T-cell (primary cell): ENCODE measurements around the gene LRCH2. TPM values are rescaled to one million over a fixed set of nuclear protein-coding genes. Genes with fewer than 3 reads are reported as not detected.

Source experiments
- ATAC-seq, 4 experiments: fragments of 200-7000 bp in 3 of 4; fragments of 150-1000 bp in 1 of 4; cut with Tn5 transposase; replicated peaks in 1 of 4; 1 replicate in 3 of 4; 2 replicates in 1 of 4; pipeline ENCODE4 v1.10.0; 2021; ENCODE audit warnings: moderate library complexity in 3 of 4, mild to moderate bottlenecking in 2 of 4, moderate number of reproducible peaks in 1 of 4
- CTCF ChIA-PET, 2 donors: fragments of 300-600 bp; sonication (Branson Sonifier 250); formaldehyde crosslinking; loops; one replicate each; lab custom pipeline; 2022; ENCODE audit warnings: antibody characterized with exemption in 2 of 2; lab: Charles Lee
- POLR2A ChIA-PET, 2 donors: fragments of 300-600 bp; sonication (Branson Sonifier 250); formaldehyde crosslinking; loops; one replicate each; lab custom pipeline; 2022; ENCODE audit warnings: antibody characterized with exemption in 2 of 2; lab: Charles Lee
- DNase-seq, 35 experiments: peaks; one replicate each; pipeline versions ENCODE4 v3.0.0 to v3.0.0-alpha.2; 2013 to 2023
- H3K27ac ChIP-seq: one replicate; pipeline ENCODE4 v1.5.1; 2013; ENCODE audit warnings: low read length
- H3K27me3 ChIP-seq, 2 experiments: replicated peaks in 1 of 2; 1 replicate in 1 of 2; 2 replicates in 1 of 2; pipeline versions ENCODE4 v1.6.1 to v1.7.0; 2013; ENCODE audit warnings: low read length in 1 of 2, mixed read lengths in 1 of 2; ENCODE audit not compliant: control insufficient read depth in 2 of 2, insufficient read depth in 2 of 2; ENCODE audit errors: extremely low read depth in 1 of 2
- H3K36me3 ChIP-seq, 2 donors: 1 replicate in 1 of 2; 2 replicates in 1 of 2; pipeline versions ENCODE4 v1.6.1 to v1.7.0; 2013; ENCODE audit warnings: low read length in 1 of 2; ENCODE audit not compliant: control insufficient read depth in 2 of 2, insufficient read depth in 1 of 2; ENCODE audit errors: extremely low read depth in 1 of 2
- H3K4me1 ChIP-seq, 2 experiments: 1 replicate in 1 of 2; 2 replicates in 1 of 2; pipeline versions ENCODE4 v1.6.1 to v1.7.0; 2013; ENCODE audit warnings: low read length in 2 of 2, mixed read lengths in 1 of 2; ENCODE audit not compliant: insufficient read depth in 2 of 2, control insufficient read depth in 1 of 2; ENCODE audit errors: extremely low read depth in 1 of 2
- H3K4me3 ChIP-seq, 2 donors: 1 replicate in 1 of 2; 2 replicates in 1 of 2; pipeline versions ENCODE4 v1.5.1 to v1.7.0; 2013; ENCODE audit warnings: mild to moderate bottlenecking in 2 of 2, low read length in 1 of 2, moderate library complexity in 1 of 2; ENCODE audit not compliant: control insufficient read depth in 1 of 2; ENCODE audit errors: extremely low read depth in 1 of 2
- H3K9me3 ChIP-seq: 2 replicates; pipeline ENCODE4 v1.7.0; 2013
- H3K27ac Mint-ChIP-seq, 2 donors: one replicate each; pipeline ENCODE4 v1.8.0; 2020 to 2021; ENCODE audit warnings: mild to moderate bottlenecking in 2 of 2, mixed read lengths in 2 of 2
- H3K27me3 Mint-ChIP-seq, 2 donors: one replicate each; pipeline ENCODE4 v1.8.0; 2021 to 2022; ENCODE audit warnings: mixed read lengths in 2 of 2
- H3K36me3 Mint-ChIP-seq: one replicate; pipeline ENCODE4 v1.8.0; 2021; ENCODE audit warnings: mixed read lengths
- H3K4me1 Mint-ChIP-seq, 3 donors: one replicate each; pipeline ENCODE4 v1.8.0; 2020 to 2022; ENCODE audit warnings: mixed read lengths in 3 of 3, mild to moderate bottlenecking in 1 of 3
- H3K4me3 Mint-ChIP-seq, 3 donors: one replicate each; pipeline ENCODE4 v1.8.0; 2020 to 2022; ENCODE audit warnings: mild to moderate bottlenecking in 3 of 3, mixed read lengths in 3 of 3, moderate library complexity in 3 of 3
- H3K9me3 Mint-ChIP-seq, 3 donors: one replicate each; pipeline ENCODE4 v1.8.0; 2020 to 2022; ENCODE audit warnings: mixed read lengths in 3 of 3
- WGBS: methylation state at CpG from one replicate; pipeline ENCODE4 v1.1.5; 2013; ENCODE audit warnings: missing lambda C conversion rate; ENCODE audit not compliant: insufficient coverage; 5-methylcytosine and 5-hydroxymethylcytosine counted together
- total RNA-seq, 35 experiments: library from RNA in 6 of 35; stranded (reverse) in 6 of 35; fragments of 120-200 nt in 1 of 35; gene quantifications; one replicate each; pipeline versions ENCODE4 v1.2.1 to v1.2.4 and lab custom pipeline; 2013 to 2026

The LRCH2 gene
- total RNA-seq, 5 donors from 2014 or later (not counting 1 experiment from before 2014, with no cell fraction given): not detected

DNA sequence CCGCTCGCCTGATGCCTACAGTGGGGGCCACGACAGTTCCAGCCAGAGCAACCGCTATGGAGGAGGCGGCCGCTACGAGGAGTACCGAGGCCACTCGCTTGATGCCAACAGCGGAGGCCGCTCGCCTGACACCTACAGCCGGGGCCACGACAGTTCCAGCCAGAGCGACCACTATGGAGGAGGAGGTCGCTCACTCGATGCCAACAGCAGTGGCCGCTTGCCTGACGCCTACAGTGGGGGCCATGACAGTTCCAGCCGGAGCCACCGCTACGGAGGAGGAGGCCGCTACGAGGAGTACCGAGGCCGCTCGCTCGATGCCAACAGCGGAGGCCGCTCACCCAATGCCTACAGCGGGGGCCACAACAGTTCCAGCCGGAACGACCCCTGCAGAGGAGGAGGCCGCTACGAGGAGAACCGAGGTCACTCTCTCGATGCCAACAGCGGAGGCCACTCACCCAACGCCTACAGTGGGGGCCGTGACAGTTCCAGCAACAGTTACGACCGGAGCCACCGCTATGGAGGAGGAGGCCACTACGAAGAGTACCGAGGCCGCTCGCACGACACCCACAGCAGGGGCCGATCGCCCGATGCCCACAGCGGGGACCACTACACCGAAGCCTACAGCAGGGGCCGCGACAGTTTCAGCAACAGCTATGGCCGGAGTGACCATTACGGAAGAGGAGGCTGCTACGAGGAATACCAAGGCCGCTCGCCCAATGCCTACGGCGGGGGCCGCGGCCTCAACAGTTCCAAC is 42.2 kb downstream of the LRCH2 start:
- DNase-seq: no peak
- H3K9me3 Mint-ChIP-seq: peaks cover 0 to 6% (median 4%) of the 10 kb centered on the region in 3 donors
- WGBS: 95% methylated on average over 45 of the region's 64 CpGs
- Histone ChIP-seq H3K9me3 (no peaks in the 10 kb centered on the region), H3K4me1 (no peaks in the 10 kb centered on the region), H3K27ac (no peak overlapping the region), H3K36me3 (no peaks in the 10 kb centered on the region), H3K27me3 (no peaks in the 10 kb centered on the region), H3K4me3 (no peak overlapping the region)
- no peak overlapping the region for H3K27ac Mint-ChIP-seq
- H3K4me1 Mint-ChIP-seq: no peaks in the 10 kb centered on the region
- H3K27me3 Mint-ChIP-seq: peaks cover 0 to 8% of the 10 kb centered on the region in 2 donors
- CTCF ChIA-PET: no interaction called here
- H3K4me3 Mint-ChIP-seq: no peak overlapping the region
- no peaks in the 10 kb centered on the region for H3K36me3 Mint-ChIP-seq
- no peak for ATAC-seq
- POLR2A ChIA-PET: no interaction called here

DNA sequence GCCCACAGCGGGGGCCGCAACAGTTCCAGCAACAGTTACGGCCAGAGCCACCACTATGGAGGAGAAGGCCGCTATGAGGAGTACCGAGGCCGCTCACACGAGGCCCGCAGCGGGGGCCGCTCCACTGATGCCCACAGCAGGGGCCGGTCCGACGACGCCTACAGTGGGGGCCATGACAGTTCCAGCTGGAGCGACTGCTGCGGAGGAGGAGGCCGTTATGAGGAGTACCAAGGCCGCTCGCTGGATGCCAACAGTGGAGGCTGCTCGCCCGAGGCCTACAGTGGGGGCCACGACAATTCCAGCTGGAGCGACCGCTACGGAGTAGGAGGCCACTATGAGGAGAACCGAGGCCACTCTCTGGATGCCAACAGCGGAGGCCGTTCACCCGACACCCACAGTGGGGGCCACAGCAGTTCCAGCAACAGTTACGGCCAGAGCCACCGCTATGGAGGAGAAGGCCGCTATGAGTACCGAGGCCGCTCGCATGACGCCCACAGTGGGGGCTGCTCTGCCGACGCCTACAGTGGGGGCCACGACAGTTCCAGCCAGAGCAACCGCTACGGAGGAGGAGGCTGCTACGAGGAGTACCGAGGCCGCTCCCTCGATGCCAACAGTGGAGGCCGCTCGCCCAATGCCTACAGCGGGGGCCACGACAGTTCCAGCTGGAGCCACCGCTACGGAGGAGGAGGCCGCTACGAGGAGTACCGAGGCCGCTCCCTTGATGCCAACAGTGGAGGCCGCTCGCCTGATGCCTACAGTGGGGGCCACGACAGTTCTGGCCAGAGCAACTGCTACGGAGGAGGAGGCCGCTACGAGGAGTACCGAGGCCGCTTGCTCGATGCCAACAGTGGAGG is 43.0 kb downstream of the LRCH2 start:
- WGBS: 94% methylated on average over 38 of the region's 64 CpGs
- H3K36me3 ChIP-seq: no peaks in the 10 kb centered on the region
- no peaks in the 10 kb centered on the region for H3K4me1 ChIP-seq
- ATAC-seq (no peak), DNase-seq (no peak)
- Mint-ChIP-seq H3K9me3 (peaks cover 0 to 6% (median 4%) of the 10 kb centered on the region in 3 donors), H3K27me3 (peaks cover 0 to 6% of the 10 kb centered on the region in 2 donors), H3K4me3 (no peak overlapping the region), H3K36me3 (no peaks in the 10 kb centered on the region), H3K4me1 (no peaks in the 10 kb centered on the region), H3K27ac (no peak overlapping the region)
- H3K9me3 ChIP-seq: no peaks in the 10 kb centered on the region
- H3K4me3 ChIP-seq: no peak overlapping the region
- no peaks in the 10 kb centered on the region for H3K27me3 ChIP-seq
- ChIA-PET CTCF (no interaction called here), POLR2A (no interaction called here)
- no peak overlapping the region for H3K27ac ChIP-seq

- no peaks in the 10 kb centered on the region for H3K4me1 Mint-ChIP-seq
- Histone ChIP-seq H3K27me3 (no peaks in the 10 kb centered on the region), H3K36me3 (no peaks in the 10 kb centered on the region), H3K27ac (no peak overlapping the region), H3K4me1 (no peaks in the 10 kb centered on the region), H3K4me3 (no peak overlapping the region), H3K9me3 (no peaks in the 10 kb centered on the region)
- H3K9me3 Mint-ChIP-seq: peaks cover 0 to 6% (median 4%) of the 10 kb centered on the region in 3 donors
- no peak for ATAC-seq
- H3K27me3 Mint-ChIP-seq: no peaks in the 10 kb centered on the region
- no peak overlapping the region for H3K27ac Mint-ChIP-seq
- no peaks in the 10 kb centered on the region for H3K36me3 Mint-ChIP-seq
- 96% methylated on average over 22 of the region's 76 CpGs for WGBS
- ChIA-PET POLR2A (no interaction called here), CTCF (no interaction called here)
- DNase-seq: no peak
- H3K4me3 Mint-ChIP-seq: no peak overlapping the region
Observed at GRCh38 chrX:115189646-115190635, 44.0 kb downstream of the LRCH2 start.

- CTCF ChIA-PET: no interaction called here
- no peaks in the 10 kb centered on the region for H3K27me3 Mint-ChIP-seq
- 100% methylated on average over 1 of the region's 16 CpGs for WGBS
Observed at GRCh38 chrX:115189110-115189509, 44.8 kb downstream of the LRCH2 start, which contains the start of gene RBMXL3. RBMXL3 (plus strand) TSS chrX:115189410; CDS start chrX:115189442, 32 bp downstream.

DNA sequence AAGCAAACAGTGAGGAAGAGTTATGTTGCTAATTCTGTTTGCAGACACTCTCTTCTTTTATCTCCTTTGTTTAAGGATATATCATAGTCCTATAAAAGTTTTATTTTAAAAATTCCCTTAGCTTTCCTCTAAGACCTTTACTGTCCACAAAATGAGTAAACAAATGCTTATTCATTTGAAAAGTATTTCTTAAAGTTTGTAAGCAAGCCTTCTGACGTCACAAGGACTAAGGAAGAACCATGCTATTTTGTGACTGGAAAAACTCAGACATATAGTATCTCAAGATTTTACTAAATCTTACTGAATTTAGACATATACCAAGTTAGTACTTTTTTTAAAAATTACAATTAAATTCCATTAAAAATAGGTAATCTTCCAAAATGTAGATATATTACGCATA is 49.9 kb downstream of the LRCH2 start:
- no peaks in the 10 kb centered on the region for H3K36me3 Mint-ChIP-seq
- DNase-seq (no peak), ATAC-seq (no peak)
- H3K9me3 Mint-ChIP-seq: peaks cover 0 to 2% (median 1%) of the 10 kb centered on the region in 3 donors
- POLR2A ChIA-PET: no interaction called here
- no peaks in the 10 kb centered on the region for H3K27me3 Mint-ChIP-seq
- Histone ChIP-seq H3K36me3 (no peaks in the 10 kb centered on the region), H3K27ac (no peak overlapping the region), H3K9me3 (no peaks in the 10 kb centered on the region), H3K4me3 (no peak overlapping the region), H3K27me3 (no peaks in the 10 kb centered on the region), H3K4me1 (no peaks in the 10 kb centered on the region)
- CTCF ChIA-PET: no interaction called here
- no peaks in the 10 kb centered on the region for H3K4me1 Mint-ChIP-seq
- H3K27ac Mint-ChIP-seq: no peak overlapping the region
- H3K4me3 Mint-ChIP-seq: no peak overlapping the region
- no CpG with 5 or more reads among the region's 2 CpGs for WGBS

More at GRCh38 chrX:115189110-115189509, 44.8 kb downstream of the LRCH2 start, which contains the start of gene RBMXL3:
- no peak for DNase-seq
- H3K4me1 ChIP-seq: no peaks in the 10 kb centered on the region
- no peak within 1 kb of the TSS for H3K27ac ChIP-seq
- no peaks in the 10 kb centered on the region for H3K9me3 ChIP-seq
- POLR2A ChIA-PET: no interaction called here
- Mint-ChIP-seq H3K36me3 (no peaks in the 10 kb centered on the region), H3K4me3 (no peak within 1 kb of the TSS), H3K9me3 (peaks cover 0 to 6% (median 4%) of the 10 kb centered on the region in 3 donors), H3K27ac (no peak within 1 kb of the TSS), H3K4me1 (no peaks in the 10 kb centered on the region)
- H3K4me3 ChIP-seq: no peak within 1 kb of the TSS
- H3K36me3 ChIP-seq: no peaks in the 10 kb centered on the region
- no peak for ATAC-seq
- no peaks in the 10 kb centered on the region for H3K27me3 ChIP-seq

GRCh38 chrX:115178473-115178872 is 55.4 kb downstream of the LRCH2 start:
- Mint-ChIP-seq H3K9me3 (no peaks in the 10 kb centered on the region), H3K36me3 (no peaks in the 10 kb centered on the region), H3K4me1 (no peaks in the 10 kb centered on the region), H3K27ac (no peak overlapping the region), H3K27me3 (peaks cover 0 to 6% of the 10 kb centered on the region in 2 donors), H3K4me3 (no peak overlapping the region)
- ChIA-PET POLR2A (no interaction called here), CTCF (no interaction called here)
- ATAC-seq (no peak), DNase-seq (no peak)
- H3K27me3 ChIP-seq: no peaks in the 10 kb centered on the region
- no peaks in the 10 kb centered on the region for H3K9me3 ChIP-seq
- H3K4me1 ChIP-seq: no peaks in the 10 kb centered on the region
- WGBS: no CpG with 5 or more reads among the region's 1 CpG
- no peak overlapping the region for H3K27ac ChIP-seq
- H3K36me3 ChIP-seq: no peaks in the 10 kb centered on the region
- H3K4me3 ChIP-seq: no peak overlapping the region
